ENCODE data around the gene LYG1. TPM values are rescaled to one million over a fixed set of nuclear protein-coding genes. Genes with fewer than 3 reads are reported as not detected.
A peak's percentile ranks its signal among the peaks of the same experiment; 100 is the strongest.
"Not testable (repeated sequence)": the region's sequence is repeated elsewhere in the genome, so short reads cannot be mapped to it uniquely, and the experiment has no call there.

LYG1 gene
- total RNA-seq (1 to 10 TPM; 1.1 to 1.8 TPM), total RNA-seq (2.7 to 4.9 reads per million in 2 donors)

DNA sequence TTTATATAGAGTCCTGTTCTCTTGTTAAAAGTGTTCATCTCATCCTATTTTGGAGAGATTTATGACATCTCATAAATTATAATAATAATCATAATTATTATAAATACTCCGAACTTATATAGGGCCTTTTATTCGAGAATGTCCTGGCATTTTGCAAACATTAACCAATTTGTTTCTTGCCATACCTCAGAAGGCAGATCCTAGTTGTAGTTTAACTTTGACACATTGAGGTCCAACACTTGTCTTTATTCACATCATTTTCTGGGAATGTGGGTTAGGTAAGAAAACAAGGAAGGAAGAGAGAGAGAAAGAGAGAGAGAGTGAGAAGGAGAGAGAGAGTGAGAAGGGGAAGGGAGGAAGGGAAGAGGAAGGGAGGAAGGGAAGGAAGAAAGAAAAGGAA, at the start of gene LYG1:
LYG1 (minus strand) TSS at position 101 of the 400 bp plus-strand sequence. CDS start 5,527 bp downstream, outside the sequence.
- not testable (repeated sequence) for H3K27me3 Mint-ChIP-seq; H3K27ac Mint-ChIP-seq; DNase-seq; H3K36me3 Mint-ChIP-seq (ENCODE audit: low read depth); ATAC-seq; H3K9me3 ChIP-seq (ENCODE audit: control insufficient read depth, low read length, poor library complexity, severe bottlenecking); H3K4me1 Mint-ChIP-seq; H3K4me3 Mint-ChIP-seq

DNA sequence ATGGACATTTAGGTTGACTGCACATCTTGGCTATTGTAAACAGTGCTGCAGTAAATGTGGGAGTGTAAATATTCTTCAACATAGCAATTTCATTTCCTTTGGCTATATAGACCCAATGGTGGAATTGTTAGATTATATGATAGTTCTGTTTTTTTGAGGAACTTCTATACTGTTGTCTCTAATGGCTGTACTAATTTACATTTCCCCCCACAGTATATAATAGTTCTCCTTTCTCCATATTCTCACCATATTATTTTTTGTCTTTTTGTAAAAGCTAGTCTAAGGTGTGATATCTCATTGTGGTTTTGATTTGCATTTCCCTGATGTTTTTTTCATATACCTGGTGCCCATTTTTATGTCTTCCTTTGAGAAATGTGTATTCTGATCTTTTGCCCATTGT, 49.2 kb upstream of the LYG1 start:
- no peak for ATAC-seq
- peak overlapping the region; percentile 83 for H3K27ac Mint-ChIP-seq
- DNase-seq, result no peak
- H3K4me3 Mint-ChIP-seq, result peak overlapping the region; percentile 59
- H3K4me1 Mint-ChIP-seq, result peaks cover 52% of the 10 kb centered on the region
- no peaks in the 10 kb centered on the region for H3K27me3 Mint-ChIP-seq
- H3K36me3 Mint-ChIP-seq (ENCODE audit: low read depth), result peaks cover 2% of the 10 kb centered on the region
- no peaks in the 10 kb centered on the region for H3K9me3 ChIP-seq (ENCODE audit: control insufficient read depth, low read length, poor library complexity, severe bottlenecking)

DNA sequence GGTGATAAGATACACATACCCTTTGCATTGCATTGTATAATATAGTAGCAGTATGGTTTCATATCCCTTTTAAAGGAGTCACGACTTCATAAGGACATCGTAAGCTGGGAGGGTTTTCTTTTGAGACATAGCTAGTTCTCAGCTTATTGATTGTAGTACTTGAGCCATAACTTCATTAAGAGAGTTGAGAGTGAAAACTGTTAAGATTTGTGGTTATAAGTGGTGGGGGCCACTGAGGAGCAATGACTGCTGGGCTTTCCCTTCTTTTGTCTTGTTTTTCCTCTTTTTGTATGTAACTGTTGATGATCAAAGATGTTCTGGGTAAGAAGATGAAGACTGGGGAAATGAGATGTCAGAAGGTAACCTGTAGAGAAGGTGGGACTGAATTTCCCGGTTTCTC, 47.2 kb upstream of the LYG1 start:
- H3K36me3 Mint-ChIP-seq (ENCODE audit: low read depth), result peaks cover 2% of the 10 kb centered on the region
- no peak for DNase-seq

DNA sequence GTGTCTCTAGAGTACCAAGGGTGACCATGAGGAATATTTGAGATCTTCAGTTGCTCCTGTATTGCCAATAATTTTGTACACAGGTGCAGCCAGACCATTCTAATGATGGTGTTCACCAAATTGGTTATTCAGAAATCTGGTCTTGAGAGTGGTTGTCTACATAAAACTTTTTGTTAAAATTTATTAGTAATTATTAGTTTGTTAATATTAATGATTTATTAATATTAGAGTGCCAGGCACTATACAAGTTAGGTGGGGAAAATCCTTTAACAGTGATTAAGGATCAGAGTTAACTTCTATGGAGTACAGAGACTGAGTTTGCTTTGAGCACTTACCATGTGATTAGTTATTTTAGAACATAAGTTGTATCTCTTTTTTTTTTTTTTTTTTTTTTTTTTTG, 45.2 kb upstream of the LYG1 start:
- no peaks in the 10 kb centered on the region for H3K9me3 ChIP-seq (ENCODE audit: control insufficient read depth, low read length, poor library complexity, severe bottlenecking)
- H3K4me1 Mint-ChIP-seq, result peaks cover 48% of the 10 kb centered on the region
- H3K36me3 Mint-ChIP-seq (ENCODE audit: low read depth), result peaks cover 2% of the 10 kb centered on the region
- no peak for ATAC-seq
- H3K27me3 Mint-ChIP-seq, result no peaks in the 10 kb centered on the region
- H3K4me3 Mint-ChIP-seq, result no peak overlapping the region
- DNase-seq, result no peak
- H3K27ac Mint-ChIP-seq, result no peak overlapping the region

More for the DNA sequence above, 47.2 kb upstream of the LYG1 start:
- ATAC-seq, result peak; percentile 66
- Mint-ChIP-seq H3K4me1 (peaks cover 47% of the 10 kb centered on the region), H3K27me3 (no peaks in the 10 kb centered on the region), H3K27ac (peak overlapping the region; percentile 83), H3K4me3 (no peak overlapping the region)
- H3K9me3 ChIP-seq (ENCODE audit: control insufficient read depth, low read length, poor library complexity, severe bottlenecking), result no peaks in the 10 kb centered on the region

DNA sequence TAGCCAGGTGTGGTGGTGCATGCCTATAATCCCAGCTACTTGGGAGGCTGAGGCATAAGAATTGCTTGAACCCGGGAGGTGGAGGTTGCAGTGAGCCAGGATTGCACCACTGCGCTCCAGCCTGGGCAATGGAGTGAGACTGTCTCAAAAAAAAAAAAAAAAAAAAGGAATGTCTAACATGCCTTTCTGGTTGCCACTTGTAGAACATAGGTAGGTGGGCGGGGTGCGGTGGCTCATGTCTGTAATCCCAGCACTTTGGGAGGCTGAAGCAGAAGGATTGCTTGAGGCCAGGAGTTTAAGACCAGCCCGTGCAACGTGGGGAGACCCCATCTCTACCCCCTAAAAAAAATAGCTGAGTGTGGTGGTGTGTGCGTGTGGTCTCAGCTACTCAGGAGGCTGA, 44.4 kb upstream of the LYG1 start:
- not testable (repeated sequence) for H3K36me3 Mint-ChIP-seq (ENCODE audit: low read depth); DNase-seq; H3K4me3 Mint-ChIP-seq; H3K27me3 Mint-ChIP-seq; ATAC-seq; H3K9me3 ChIP-seq (ENCODE audit: control insufficient read depth, low read length, poor library complexity, severe bottlenecking)
- peak overlapping the region; percentile 72 for H3K27ac Mint-ChIP-seq
- peaks cover 45% of the 10 kb centered on the region for H3K4me1 Mint-ChIP-seq

DNA sequence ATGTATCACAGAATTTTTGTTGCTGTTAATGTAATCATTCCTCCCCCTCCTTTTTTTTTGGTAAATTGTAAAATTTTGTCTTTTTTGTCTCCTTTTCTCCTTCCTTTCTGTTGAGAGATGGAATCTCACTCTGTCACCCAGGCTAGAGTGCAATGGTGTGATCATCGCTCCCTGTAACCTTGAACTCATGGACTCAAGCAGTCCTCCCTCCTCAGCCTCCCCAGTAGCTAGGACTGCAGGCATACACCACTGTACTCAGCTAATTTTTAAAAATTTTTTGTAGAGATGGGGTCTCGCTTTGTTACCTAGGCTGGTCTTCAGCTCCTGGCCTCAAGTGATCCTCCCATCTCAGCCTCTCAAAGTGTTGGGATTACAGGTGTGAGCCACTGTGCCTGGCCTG, 41.5 kb upstream of the LYG1 start:
- ATAC-seq (no peak), DNase-seq (no peak)
- Mint-ChIP-seq H3K36me3 (ENCODE audit: low read depth) (no peaks in the 10 kb centered on the region), H3K4me3 (no peak overlapping the region), H3K27me3 (no peaks in the 10 kb centered on the region), H3K4me1 (peaks cover 27% of the 10 kb centered on the region), H3K27ac (peak overlapping the region; percentile 80)
- H3K9me3 ChIP-seq (ENCODE audit: control insufficient read depth, low read length, poor library complexity, severe bottlenecking), result no peaks in the 10 kb centered on the region

DNA sequence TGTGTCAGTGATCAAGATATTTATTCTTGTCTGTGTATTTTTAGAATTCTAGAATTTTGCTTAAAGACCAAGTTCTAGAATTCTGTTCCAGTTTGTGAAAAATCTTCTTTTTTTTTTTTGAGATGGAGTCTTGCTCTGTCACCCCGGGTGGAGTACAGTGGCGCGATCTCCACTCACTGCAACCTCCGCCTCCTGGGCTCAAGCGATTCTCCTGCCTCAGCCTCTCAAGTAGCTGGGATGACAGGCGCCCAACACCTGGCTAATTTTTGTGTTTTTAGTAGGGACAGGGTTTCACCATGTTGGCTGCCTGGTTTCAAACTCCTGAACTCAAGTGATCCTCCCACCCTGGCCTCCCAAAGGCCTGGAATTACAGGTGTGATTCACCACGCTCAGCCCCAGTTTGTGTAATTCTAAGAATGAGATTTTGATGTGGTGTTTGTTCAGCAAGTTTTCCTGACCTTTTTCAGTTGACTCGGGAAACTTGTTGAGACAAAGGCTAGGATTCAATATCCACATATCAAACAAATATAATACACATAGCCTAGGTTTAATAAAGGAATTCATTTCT, 39.8 kb upstream of the LYG1 start:
- DNase-seq, result no peak

DNA sequence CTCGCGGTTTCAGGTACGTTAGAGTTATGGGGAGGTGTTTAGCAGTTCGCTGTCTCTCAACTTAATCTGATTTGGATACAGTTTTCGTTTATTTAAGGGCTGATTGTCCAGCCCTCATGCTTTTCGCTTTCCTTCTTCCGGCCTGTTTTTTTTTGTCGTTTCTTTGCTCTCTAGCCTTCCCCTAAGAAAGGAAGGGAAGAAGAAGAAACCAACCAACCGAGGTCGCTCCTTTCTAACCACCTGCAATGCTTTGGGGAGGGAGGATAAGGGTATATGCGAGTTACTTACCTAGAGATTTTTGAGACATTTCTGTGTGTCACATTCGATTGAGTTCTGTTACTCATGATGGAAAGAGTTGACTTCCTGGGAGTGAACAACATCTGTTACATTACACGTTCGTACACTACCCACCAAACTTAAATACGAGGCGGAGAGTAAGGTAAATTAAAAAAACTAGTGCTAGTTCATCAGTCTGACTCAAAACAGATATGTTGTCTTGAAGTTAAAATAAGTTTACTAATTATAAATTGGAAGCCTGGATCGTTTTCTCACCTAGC, 37.1 kb upstream of the LYG1 start:
- no peaks in the 10 kb centered on the region for H3K9me3 ChIP-seq (ENCODE audit: control insufficient read depth, low read length, poor library complexity, severe bottlenecking)
- Mint-ChIP-seq H3K36me3 (ENCODE audit: low read depth) (no peaks in the 10 kb centered on the region), H3K4me1 (peaks cover 22% of the 10 kb centered on the region), H3K27ac (no peak overlapping the region), H3K27me3 (no peaks in the 10 kb centered on the region), H3K4me3 (no peak overlapping the region)
- DNase-seq (no peak), ATAC-seq (no peak)

More for the DNA sequence above, 39.8 kb upstream of the LYG1 start:
- no peaks in the 10 kb centered on the region for H3K27me3 Mint-ChIP-seq
- H3K9me3 ChIP-seq (ENCODE audit: control insufficient read depth, low read length, poor library complexity, severe bottlenecking), result no peaks in the 10 kb centered on the region
- H3K4me1 Mint-ChIP-seq, result peaks cover 19% of the 10 kb centered on the region
- peak overlapping the region; percentile 34 for H3K27ac Mint-ChIP-seq
- H3K4me3 Mint-ChIP-seq, result no peak overlapping the region
- ATAC-seq, result no peak
- H3K36me3 Mint-ChIP-seq (ENCODE audit: low read depth), result no peaks in the 10 kb centered on the region

DNA sequence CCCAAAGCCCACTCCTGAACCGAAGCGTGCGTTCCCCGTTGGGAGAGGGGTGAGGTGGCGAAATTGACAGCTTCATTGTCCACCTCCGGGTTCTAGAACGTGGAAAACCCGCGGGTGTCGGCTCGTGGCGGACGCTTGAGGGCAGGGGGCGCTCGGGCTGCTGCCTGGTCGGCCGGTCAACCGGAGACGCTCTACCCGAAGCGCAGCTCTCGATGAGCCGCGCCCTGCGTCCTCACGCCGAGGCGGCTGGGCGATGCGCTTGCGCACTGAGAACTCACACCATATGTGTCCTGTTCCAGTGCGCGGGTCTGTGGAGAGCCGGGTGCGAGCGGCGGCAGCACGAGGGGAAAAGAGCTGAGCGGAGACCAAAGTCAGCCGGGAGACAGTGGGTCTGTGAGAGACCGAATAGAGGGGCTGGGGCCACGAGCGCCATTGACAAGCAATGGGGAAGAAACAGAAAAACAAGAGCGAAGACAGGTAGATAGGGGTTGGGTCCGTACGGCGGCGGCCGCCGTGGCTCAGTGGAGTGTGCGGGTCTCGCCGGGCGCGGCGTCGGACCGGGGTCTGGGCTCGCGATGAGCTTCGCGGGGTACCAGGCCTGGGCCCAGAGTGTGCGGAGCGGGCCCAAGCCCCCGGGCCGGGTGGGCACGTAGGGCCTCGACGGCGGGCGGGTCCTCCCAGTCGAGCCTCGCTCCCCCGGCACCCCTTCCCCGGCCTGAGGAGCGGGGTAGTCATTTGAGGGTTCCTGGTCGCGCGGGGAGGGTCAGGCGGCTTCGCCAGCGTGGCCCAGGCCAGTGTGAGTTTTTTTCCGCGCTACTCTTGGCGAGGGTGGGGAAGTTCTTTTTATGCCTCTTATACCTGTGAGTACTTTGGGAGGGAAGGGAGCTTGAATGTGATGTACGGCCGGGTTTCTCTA, 36.4 kb upstream of the LYG1 start, which contains the start of gene EIF5B:
EIF5B (plus strand) TSS at position 277 of the 916 bp plus-strand sequence; CDS start at position 443, 166 bp downstream.
- peak; percentile 73 for ATAC-seq
- no peaks in the 10 kb centered on the region for H3K9me3 ChIP-seq (ENCODE audit: control insufficient read depth, low read length, poor library complexity, severe bottlenecking)
- no peaks in the 10 kb centered on the region for H3K36me3 Mint-ChIP-seq (ENCODE audit: low read depth)
- peaks cover 24% of the 10 kb centered on the region for H3K4me1 Mint-ChIP-seq
- H3K4me3 Mint-ChIP-seq, result no peak within 1 kb of the TSS
- peak; percentile 81 to 87 (median 84) for DNase-seq
- no peaks in the 10 kb centered on the region for H3K27me3 Mint-ChIP-seq
- H3K27ac Mint-ChIP-seq, result no peak within 1 kb of the TSS

DNA sequence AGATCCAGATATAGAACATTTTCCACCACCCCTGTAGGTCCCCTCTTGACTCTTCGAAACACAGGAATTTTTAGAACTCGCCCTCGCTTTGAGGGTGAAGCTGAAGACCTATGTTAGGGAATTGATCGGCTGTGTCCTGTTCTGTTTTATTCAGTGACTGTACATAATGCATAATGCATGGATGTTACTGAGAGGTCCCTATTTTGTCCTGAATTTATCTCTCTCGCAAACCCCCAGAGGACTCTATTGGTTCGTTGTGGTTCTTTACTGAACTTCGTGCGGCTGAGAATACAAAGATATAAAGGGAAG, 35.8 kb upstream of the LYG1 start:
- Mint-ChIP-seq H3K4me3 (no peak overlapping the region), H3K4me1 (peaks cover 22% of the 10 kb centered on the region), H3K36me3 (ENCODE audit: low read depth) (no peaks in the 10 kb centered on the region), H3K27ac (no peak overlapping the region), H3K27me3 (no peaks in the 10 kb centered on the region)
- DNase-seq (no peak), ATAC-seq (peak; percentile 6)
- no peaks in the 10 kb centered on the region for H3K9me3 ChIP-seq (ENCODE audit: control insufficient read depth, low read length, poor library complexity, severe bottlenecking)

DNA sequence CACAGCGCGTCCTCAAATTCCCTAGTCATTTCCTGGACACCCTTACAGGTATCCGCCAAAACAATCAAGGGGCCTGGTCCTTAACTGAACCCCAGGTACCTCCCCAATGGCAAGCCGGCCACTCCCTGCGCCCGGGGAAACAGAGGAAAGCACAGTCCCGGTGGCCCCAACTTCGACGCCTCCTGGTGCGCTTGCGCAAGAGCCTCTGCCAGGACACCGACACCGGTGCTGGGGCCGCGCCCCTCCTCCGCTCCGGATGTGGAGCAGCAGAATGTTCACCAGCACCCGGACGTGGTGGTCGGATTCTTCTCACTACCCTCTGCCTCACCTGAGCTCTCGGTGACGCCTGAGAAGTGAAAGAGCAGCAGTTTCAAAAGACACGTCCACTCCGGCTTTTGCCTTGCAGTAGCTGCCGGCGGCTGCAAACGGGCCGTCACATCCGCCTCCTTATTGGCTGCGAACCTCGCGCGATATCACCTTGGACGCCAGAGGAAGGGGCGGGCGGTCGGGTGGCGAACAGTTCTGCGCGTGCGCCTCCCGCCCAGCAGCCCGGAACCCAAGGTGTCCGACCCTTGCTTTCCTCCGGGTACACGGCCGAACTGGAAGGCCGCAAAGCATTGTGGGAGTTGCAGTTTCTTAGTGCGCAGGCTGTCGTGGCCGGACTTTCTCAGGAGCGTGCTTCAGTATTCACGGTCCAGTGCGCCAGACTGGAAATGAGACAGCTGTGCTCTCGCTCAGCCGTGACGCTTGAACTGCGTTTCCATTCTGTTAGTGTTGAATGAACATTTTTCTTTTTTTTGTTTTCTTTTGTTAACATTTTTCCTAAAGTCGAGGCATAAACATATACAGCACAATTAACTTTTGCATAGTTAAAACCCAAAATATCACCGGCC, 35.2 kb upstream of the LYG1 start, which contains the start of gene TXNDC9:
TXNDC9 (minus strand) TSS at position 423 of the 893 bp plus-strand sequence. CDS start 3,123 bp downstream, outside the sequence.
- Mint-ChIP-seq H3K27ac (no peak within 1 kb of the TSS), H3K27me3 (no peaks in the 10 kb centered on the region), H3K36me3 (ENCODE audit: low read depth) (no peaks in the 10 kb centered on the region), H3K4me1 (peaks cover 18% of the 10 kb centered on the region), H3K4me3 (no peak within 1 kb of the TSS)
- ATAC-seq (peak; percentile 82), DNase-seq (peak; percentile 96 to 97 (median 97))
- H3K9me3 ChIP-seq (ENCODE audit: control insufficient read depth, low read length, poor library complexity, severe bottlenecking), result no peaks in the 10 kb centered on the region

DNA sequence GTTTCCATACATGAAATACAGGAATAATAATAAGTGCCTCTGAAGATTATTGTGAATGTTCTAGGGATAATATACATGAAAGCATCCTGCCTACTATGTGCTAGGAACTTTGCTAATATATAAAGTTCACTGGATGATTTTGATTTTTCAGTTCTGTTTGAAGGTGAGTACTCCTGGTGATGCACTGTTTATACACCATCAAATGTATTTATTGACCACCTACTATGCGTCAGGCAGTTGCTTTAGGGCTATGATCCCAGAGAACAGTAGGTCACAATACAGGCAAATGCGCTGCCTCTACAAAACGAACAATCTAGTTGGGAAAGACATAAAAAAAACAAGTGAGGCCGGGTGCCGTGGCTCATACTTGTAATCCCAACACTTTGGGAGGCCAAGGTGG, 24.4 kb upstream of the LYG1 start:
- H3K9me3 ChIP-seq (ENCODE audit: control insufficient read depth, low read length, poor library complexity, severe bottlenecking), result no peaks in the 10 kb centered on the region
- ATAC-seq, result no peak
- no peak for DNase-seq
- H3K27ac Mint-ChIP-seq, result no peak overlapping the region
- H3K4me3 Mint-ChIP-seq, result no peak overlapping the region
- H3K27me3 Mint-ChIP-seq, result no peaks in the 10 kb centered on the region
- H3K36me3 Mint-ChIP-seq (ENCODE audit: low read depth), result no peaks in the 10 kb centered on the region
- peaks cover 7% of the 10 kb centered on the region for H3K4me1 Mint-ChIP-seq

DNA sequence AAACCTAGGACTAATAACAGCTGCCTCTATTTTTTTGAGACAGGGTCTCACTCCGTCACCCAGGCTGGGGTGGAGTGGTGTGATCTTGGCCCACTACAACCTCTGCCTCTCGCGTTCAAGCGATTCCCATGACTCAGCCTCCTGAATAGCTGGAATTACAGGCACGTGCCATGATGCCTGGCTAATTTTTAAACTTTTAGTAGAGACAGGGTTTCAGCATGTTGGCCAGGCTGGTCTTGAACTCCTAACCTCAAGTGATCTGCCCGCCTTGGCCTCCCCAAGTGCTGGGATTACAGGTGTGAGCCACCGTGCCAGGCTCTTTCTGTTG, 16.8 kb upstream of the LYG1 start:
- H3K27ac Mint-ChIP-seq; ATAC-seq; H3K4me3 Mint-ChIP-seq; H3K4me1 Mint-ChIP-seq; H3K36me3 Mint-ChIP-seq (ENCODE audit: low read depth); H3K27me3 Mint-ChIP-seq; H3K9me3 ChIP-seq (ENCODE audit: control insufficient read depth, low read length, poor library complexity, severe bottlenecking); DNase-seq: not testable (repeated sequence)
